SK-N-SH (cell line): ENCODE data around the gene DENND5B.

Source experiments
- EP300 ChIP-seq, 2 experiments: IDR thresholded peaks; 2 replicates each; pipeline versions ENCODE4 v1.4.0 to v1.6.1; 2012; ENCODE audit warnings: borderline replicate concordance in 1 of 2, low read depth in 1 of 2, low read length in 1 of 2
- EZH2phosphoT487 ChIP-seq: fragments of 200-600 bp; sonication (generic); IDR thresholded peaks from 2 replicates; pipeline ENCODE4 v1.6.1; 2017; ENCODE audit warnings: low read depth, mixed run types, mild to moderate bottlenecking, antibody characterized with exemption, moderate library complexity, borderline replicate concordance
- GABPA ChIP-seq: IDR thresholded peaks from 2 replicates; pipeline ENCODE4 v1.4.0; 2012; ENCODE audit warnings: low read depth, mild to moderate bottlenecking
- POLR2AphosphoS5 ChIP-seq: IDR thresholded peaks from 2 replicates; pipeline ENCODE4 v1.6.1; 2012; ENCODE audit warnings: low read depth, low read length
- SMC3 ChIP-seq: IDR thresholded peaks from 2 replicates; pipeline ENCODE4 v1.6.1; 2012; ENCODE audit warnings: low read depth, low read length, improper control_type of control experiment
- TEAD4 ChIP-seq: IDR thresholded peaks from 2 replicates; pipeline ENCODE4 v1.4.0; 2012; ENCODE audit warnings: mild to moderate bottlenecking, borderline replicate concordance; ENCODE audit not compliant: insufficient read depth
- YY1 ChIP-seq: IDR thresholded peaks from 2 replicates; pipeline ENCODE4 v1.4.0; 2012; ENCODE audit warnings: low read depth, mild to moderate bottlenecking
- TF ChIP-seq, protein P1 (sequence below): fragments of 200-600 bp; sonication (generic); IDR thresholded peaks from 2 replicates; pipeline ENCODE4 v1.6.1; 2017; ENCODE audit warnings: antibody characterized with exemption, mild to moderate bottlenecking, moderate library complexity
- TF ChIP-seq, protein P2 (sequence below): fragments of 150-350 bp; IDR thresholded peaks from 2 replicates; pipeline ENCODE4 v1.6.1; 2017; ENCODE audit warnings: antibody characterized with exemption, low read length, low read depth, borderline replicate concordance
- TF ChIP-seq, protein P3 (sequence below): IDR thresholded peaks from 2 replicates; pipeline ENCODE4 v1.6.1; 2012; ENCODE audit warnings: mild to moderate bottlenecking, low read depth, low read length, moderate library complexity
- TF ChIP-seq, protein P4 (sequence below): IDR thresholded peaks from 2 replicates; pipeline ENCODE4 v1.4.0; 2012; ENCODE audit warnings: low read depth

DNA sequence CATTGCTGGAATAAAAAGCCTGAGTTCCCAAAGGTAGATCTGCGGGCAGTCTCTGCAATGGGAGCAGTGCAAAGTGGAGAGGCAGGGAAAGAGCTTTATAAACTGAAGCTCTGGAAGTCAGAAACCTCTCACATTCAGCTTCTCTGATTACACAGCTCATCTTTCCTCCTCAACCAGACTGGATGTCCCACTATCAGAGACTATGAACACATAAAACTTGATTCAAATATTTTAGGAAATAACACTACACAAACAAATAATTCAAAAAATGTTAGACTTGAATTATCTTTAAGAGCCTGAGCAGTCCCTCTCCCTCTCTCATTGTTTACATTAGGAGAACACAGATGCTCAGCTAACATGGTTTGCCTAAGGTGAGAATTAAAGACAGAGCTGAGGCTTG, 72.9 kb downstream of the DENND5B start:
- TF ChIP-seq, protein P1, sequence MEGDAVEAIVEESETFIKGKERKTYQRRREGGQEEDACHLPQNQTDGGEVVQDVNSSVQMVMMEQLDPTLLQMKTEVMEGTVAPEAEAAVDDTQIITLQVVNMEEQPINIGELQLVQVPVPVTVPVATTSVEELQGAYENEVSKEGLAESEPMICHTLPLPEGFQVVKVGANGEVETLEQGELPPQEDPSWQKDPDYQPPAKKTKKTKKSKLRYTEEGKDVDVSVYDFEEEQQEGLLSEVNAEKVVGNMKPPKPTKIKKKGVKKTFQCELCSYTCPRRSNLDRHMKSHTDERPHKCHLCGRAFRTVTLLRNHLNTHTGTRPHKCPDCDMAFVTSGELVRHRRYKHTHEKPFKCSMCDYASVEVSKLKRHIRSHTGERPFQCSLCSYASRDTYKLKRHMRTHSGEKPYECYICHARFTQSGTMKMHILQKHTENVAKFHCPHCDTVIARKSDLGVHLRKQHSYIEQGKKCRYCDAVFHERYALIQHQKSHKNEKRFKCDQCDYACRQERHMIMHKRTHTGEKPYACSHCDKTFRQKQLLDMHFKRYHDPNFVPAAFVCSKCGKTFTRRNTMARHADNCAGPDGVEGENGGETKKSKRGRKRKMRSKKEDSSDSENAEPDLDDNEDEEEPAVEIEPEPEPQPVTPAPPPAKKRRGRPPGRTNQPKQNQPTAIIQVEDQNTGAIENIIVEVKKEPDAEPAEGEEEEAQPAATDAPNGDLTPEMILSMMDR = no peak
- TF ChIP-seq POLR2AphosphoS5 (no peak), GABPA (no peak), TEAD4 (no peak), YY1 (no peak), EP300 (IDR thresholded peaks at IDR 0.05; ENCODE audit: borderline replicate concordance in 1 of 2, low read depth in 1 of 2, low read length in 1 of 2) (no peak), EZH2phosphoT487 (no peak), SMC3 (no peak)
- TF ChIP-seq, protein P2, sequence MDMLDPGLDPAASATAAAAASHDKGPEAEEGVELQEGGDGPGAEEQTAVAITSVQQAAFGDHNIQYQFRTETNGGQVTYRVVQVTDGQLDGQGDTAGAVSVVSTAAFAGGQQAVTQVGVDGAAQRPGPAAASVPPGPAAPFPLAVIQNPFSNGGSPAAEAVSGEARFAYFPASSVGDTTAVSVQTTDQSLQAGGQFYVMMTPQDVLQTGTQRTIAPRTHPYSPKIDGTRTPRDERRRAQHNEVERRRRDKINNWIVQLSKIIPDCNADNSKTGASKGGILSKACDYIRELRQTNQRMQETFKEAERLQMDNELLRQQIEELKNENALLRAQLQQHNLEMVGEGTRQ = no peak
- TF ChIP-seq, protein P3, sequence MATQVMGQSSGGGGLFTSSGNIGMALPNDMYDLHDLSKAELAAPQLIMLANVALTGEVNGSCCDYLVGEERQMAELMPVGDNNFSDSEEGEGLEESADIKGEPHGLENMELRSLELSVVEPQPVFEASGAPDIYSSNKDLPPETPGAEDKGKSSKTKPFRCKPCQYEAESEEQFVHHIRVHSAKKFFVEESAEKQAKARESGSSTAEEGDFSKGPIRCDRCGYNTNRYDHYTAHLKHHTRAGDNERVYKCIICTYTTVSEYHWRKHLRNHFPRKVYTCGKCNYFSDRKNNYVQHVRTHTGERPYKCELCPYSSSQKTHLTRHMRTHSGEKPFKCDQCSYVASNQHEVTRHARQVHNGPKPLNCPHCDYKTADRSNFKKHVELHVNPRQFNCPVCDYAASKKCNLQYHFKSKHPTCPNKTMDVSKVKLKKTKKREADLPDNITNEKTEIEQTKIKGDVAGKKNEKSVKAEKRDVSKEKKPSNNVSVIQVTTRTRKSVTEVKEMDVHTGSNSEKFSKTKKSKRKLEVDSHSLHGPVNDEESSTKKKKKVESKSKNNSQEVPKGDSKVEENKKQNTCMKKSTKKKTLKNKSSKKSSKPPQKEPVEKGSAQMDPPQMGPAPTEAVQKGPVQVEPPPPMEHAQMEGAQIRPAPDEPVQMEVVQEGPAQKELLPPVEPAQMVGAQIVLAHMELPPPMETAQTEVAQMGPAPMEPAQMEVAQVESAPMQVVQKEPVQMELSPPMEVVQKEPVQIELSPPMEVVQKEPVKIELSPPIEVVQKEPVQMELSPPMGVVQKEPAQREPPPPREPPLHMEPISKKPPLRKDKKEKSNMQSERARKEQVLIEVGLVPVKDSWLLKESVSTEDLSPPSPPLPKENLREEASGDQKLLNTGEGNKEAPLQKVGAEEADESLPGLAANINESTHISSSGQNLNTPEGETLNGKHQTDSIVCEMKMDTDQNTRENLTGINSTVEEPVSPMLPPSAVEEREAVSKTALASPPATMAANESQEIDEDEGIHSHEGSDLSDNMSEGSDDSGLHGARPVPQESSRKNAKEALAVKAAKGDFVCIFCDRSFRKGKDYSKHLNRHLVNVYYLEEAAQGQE = no peak
- TF ChIP-seq, protein P4, sequence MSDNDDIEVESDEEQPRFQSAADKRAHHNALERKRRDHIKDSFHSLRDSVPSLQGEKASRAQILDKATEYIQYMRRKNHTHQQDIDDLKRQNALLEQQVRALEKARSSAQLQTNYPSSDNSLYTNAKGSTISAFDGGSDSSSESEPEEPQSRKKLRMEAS = no peak
